Ecto neural progenitor cell (in vitro differentiated cells): ENCODE results near the gene ARHGAP5.
"Not testable (repeated sequence)": the region's sequence is repeated elsewhere in the genome, so short reads cannot be mapped to it uniquely, and the experiment has no call there.

Source experiments
- DNase-seq: peaks from one replicate; pipeline ENCODE4 v3.0.0-alpha.2; 2018; ENCODE audit warnings: low spot score

Gene ARHGAP5

DNA sequence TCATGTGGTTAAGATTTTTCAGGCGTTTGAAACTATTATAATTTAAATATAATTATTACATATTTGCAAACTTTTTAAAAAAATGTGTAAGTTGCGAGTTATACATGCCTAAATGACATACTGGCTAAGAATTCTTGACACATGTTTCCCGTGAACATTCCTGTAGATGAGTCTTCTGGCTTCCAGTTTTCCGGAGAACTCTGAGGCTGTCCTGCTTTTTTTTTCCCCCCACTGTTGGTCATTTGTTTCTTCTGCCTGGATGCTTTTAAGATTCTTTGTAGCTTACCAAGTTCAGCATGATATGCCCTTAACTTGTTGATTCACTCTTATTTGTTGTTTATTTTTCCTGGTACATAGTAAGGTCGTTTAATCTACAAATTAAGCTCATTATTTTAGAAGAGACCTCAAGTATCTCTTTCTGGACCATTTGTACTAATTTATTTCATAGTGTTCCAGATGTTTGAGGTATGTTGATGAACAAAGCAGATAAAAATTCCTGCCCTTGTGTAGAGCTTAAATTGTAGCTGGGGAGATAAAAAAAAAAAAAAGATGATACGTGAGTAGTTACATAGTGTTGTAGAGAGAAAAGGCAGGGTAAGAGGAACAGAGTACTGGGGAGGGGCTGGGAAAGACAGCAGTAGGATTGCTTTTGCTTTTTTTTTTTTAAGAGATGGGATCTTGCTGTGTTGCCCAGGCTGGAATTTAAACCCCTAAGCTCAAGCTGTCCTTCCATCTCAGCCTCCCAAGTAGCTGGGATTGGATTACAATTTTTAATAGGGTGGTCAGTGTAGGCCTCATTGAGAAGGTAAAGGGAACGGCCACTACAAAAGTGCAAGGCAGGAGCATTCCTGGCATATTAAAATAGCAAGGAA is 32.8 kb downstream of the ARHGAP5 start:
- no peak for DNase-seq

GRCh38 chr14:32110548-32110896 is 33.4 kb downstream of the ARHGAP5 start:
- DNase-seq: no peak

DNA sequence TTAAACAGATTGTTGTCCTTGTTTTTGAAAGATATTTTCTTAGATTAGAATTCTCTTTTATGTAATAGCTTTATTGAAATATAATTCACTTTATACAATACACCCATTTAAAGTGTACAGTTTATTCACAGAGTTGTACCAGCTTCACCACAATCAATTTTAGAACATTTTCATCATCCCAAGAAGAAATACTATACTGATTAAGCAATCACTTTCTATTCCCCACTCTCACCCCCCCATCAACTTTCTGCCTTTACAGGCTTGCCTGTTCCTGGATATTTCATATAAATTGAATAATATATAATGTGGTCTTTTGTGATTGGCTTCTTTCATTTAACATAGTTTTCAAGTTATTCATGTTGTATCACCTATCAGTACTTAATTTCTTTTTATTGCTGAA is 44.4 kb downstream of the ARHGAP5 start:
- DNase-seq: no peak

DNA sequence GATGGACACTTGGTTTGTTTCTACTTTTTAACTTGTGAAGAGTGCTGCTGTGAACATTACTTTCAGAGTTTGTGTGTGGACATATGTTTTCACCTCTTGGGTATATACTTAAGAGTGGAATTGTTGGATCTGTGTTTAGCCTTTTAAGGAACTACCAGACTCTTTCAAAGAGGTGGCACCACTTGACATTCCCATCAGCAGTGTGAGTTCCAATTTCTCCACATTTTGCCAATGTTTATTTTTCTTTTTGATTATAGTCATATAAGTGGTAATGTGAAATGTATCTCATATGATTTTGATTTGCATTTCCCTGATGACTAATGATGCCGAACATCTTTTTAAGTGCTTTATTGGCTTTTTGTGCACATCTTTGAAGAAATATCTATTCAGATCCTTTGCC is 44.8 kb downstream of the ARHGAP5 start:
- DNase-seq: no peak

DNA sequence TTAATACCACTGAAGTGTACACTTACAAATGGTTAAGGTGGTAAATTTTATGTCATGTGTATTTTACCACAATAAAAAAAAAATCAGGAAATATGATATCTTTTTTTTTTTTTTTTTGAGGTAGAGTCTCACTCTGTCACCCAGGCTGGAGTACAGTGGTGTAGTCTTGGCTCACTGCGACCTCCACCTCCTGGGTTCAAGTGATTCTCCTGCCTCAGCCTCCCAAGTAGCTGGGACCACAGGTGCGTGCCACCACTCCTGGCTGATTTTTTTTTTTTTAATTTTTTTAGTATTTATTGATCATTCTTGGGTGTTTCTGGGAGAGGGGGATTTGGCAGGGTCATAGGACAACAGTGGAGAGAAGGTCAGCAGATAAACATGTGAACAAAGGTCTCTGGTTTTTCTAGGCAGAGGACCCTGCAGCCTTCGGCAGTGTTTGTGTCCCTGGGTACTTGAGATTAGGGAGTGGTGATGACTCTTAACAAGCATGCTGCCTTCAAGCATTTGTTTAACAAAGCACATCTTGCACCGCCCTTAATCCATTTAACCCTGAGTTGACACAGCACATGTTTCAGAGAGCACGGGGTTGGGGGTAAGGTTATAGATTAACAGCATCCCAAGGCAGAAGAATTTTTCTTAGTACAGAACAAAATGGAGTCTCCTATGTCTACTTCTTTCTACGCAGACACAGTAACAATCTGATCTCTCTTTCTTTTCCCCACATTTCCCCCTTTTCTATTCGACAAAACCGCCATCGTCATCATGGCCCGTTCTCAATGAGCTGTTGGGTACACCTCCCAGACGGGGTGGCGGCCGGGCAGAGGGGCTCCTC is 50.0 kb downstream of the ARHGAP5 start:
- not testable (repeated sequence) for DNase-seq

- not testable (repeated sequence) for DNase-seq
Observed at GRCh38 chr14:32127731-32128654, 50.9 kb downstream of the ARHGAP5 start.

GRCh38 chr14:32128703-32129102 is 51.6 kb downstream of the ARHGAP5 start:
- DNase-seq: no peak

DNA sequence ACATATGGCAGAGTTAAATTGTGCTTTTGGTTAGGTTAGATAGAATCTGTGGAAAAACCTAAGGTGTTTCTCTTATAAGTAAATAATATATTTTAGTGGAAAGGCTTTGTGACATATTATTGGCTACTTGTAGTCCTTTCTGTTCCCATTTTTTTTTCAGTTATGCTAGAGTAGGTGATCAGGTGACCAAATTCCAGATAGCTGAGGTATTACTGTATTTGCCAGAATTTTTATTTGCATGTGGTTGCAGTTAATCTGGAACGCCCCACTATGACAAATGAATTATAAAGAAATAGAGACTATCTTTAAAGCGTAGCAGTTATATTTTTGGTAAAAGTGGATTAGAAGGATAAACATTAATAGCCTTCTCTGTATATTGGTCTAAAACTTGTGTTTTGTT is 52.0 kb downstream of the ARHGAP5 start:
- no peak for DNase-seq

- not testable (repeated sequence) for DNase-seq
Observed at GRCh38 chr14:32131689-32132088, 54.6 kb downstream of the ARHGAP5 start.

- no peak for DNase-seq
Observed at GRCh38 chr14:32134448-32135097, 57.5 kb downstream of the ARHGAP5 start.

DNA sequence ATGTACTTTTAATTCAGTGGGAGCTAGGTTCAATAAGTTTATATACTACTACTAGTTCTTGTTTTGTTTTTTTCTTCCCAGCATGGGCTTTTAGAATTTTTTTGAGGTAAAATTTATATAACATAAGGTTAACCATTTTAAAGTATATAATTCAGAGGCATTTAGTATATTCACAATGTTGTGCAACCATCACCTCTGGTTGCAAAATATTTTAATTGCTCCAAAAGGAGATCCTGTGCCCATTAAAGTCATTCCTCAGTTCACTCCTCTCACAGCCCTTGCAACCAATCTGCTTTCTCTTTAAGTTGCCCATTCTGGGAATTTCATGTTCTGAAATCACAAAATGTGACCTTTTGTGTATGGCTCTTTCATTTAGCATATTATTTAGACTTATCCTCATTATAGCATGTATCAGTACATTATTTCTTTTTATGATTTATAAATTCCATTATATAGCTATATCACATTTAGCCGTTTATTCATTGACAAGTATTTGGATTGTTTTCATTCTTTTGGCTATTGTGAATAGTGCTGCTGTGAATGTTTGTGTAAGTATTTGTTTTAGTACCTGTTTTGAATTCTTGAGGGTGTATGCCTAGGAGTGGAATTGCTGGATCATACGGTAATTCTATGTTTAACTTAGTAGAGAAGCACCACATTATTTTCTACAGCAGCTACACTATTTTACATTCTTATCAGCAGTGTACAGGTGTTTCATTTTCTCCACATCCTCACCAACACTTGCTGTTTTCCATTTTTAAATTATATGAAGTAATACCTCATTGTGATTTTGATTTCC is 59.1 kb downstream of the ARHGAP5 start:
- DNase-seq: no peak

DNA sequence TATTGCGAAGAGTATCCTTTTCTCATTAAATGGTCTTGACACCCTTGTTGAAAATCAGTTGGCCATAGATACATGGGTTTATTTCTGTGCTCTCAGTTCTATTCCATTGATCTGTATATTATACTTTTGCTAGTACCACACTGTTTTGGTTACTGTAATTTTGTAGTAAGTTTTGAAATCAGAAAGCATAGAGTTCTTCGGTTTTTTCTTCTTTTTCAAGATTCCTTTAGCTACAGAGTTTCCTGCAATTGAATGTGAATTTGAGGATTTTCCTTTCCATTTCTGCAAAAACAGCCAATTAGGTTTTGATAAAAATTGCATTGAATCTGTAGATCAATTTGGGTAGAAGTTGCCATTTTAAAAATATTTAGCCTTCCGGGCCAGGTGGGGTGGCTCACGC is 60.2 kb downstream of the ARHGAP5 start:
- DNase-seq: no peak

DNA sequence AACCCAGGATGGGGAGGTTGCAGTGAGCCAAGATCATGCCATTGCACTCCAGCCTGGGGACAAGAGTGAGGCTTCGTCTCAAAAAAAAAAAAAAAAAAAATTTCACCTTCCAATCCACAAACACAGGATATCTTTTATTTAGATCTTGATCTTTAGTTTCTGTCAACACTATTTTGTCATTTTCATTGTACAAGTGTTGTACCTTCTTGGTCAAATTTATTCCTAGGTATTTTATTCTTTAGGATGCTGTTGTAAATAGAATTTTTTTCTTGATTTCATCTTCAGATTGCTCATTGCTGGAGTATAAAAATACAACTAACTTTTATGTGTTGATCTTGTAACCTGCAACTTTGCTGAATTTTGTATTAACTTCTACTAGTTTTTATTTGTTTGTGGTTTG is 60.8 kb downstream of the ARHGAP5 start:
- DNase-seq: no peak

- DNase-seq: no peak
Observed at GRCh38 chr14:32142341-32142740, 65.2 kb downstream of the ARHGAP5 start.

GRCh38 chr14:32142754-32143437 is 65.8 kb downstream of the ARHGAP5 start:
- no peak for DNase-seq

DNA sequence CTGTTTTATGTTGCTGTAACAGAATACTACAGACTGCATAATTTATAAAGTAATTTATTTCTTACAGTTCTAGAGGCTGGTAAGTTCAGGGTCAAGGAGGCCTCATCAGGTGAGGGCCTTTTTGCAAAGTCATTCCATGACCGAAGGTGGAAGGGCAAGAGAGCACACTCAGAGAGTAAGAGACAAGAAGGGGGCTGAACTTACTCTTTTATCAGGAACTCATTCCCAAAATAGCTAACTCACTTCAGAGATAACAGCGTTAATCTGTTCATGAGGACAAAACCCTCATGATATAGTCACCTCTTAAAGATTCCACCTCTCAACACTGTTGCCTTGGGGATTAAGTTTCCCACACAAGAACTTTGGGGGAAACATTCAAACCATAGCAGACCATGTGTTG is 73.3 kb downstream of the ARHGAP5 start:
- DNase-seq: no peak

DNA sequence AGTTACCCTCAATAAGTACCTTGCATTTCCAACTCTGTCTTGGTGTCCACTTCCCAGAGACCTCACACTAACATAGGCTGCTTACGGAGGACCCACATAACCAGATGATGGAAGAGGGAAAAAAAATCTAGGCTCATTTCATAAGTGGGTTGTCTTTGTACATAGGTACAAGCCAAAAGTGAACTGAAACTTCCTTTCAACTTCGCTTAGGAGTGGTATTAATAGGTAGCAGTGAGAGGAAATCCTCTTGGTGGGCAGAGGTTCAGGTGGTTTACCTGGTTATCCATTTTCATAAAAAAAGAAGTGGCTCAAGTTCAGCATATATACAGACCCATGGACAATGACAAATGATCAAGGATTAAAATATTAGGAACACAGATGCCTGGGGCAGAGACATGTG is 88.9 kb downstream of the ARHGAP5 start:
- no peak for DNase-seq

DNA sequence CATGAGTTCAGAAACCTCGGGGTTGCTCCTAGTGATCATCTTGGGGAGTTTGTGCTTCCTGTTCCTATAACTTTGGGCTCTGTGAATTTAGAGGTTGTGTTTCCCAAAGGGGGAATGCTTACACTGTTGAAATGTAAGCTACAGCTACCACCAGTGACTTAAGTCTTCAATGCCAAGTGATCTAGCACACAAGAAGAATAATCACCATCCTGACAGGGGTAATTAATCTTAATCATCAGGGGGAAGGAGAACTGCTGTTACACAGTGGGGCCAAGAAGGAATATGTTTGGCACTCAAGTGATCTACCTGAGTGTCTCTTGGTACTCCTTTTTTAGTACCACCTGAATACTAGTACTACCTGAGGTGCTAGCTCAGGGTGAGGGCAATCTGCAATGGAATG is 89.8 kb downstream of the ARHGAP5 start:
- no peak for DNase-seq

- DNase-seq: no peak
Observed at GRCh38 chr14:32167907-32168306, 90.8 kb downstream of the ARHGAP5 start.

- DNase-seq: no peak
Observed at GRCh38 chr14:32169191-32169590, 92.1 kb downstream of the ARHGAP5 start.
